NCI-H82 treated with DMSO at 0.1 percent for 48 hours (cell line): ENCODE data around the gene SSH2.

ENCODE experiments used
- DNase-seq: peaks from one replicate; lab custom pipeline; 2025; ENCODE audit not compliant: unreplicated experiment; lab: John Stamatoyannopoulos, UW

Gene SSH2

DNA sequence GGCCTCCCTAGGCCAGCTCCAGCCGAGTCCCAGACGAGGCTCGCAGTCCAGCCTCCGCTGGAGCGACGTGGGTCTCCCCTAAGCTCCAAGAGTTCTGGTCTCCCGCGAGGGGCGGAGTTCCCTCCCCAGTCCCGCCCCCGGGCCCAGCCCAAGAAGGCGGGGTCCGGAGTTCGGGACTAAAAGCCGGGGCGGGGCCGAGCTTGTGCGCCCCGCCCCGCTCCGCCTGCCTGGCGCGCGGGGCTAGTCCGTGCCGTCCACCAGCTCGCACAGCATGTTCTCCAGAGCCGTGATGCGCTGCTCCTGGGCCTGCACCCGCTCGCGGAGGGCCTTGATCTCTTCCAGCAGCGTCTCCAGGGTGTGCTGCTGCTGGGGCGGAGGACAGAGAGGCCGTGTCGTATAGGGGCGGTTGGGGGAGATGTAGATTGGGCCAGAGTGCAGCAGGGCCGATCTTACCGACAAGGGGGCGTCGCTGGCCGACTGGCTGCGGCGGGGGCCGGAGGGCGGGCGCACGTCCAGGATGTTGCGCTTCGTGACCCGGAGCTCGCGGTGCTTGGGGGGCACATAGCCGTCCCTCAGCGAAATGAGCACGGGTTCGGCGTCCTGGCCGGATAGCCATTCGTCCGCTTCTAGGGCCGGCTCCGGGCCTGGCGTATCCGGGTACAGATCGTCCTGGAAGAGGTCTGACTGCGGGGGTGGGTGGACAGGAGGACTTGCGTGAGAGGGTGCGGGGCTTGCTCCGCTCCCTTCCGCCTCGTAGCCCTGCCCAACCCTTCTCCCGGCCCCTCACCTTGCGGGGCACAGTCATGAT lies 314.3 kb downstream of the SSH2 start:
- peak; percentile 87 for DNase-seq

- DNase-seq = no peak
Observed at GRCh38 chr17:29615048-29615385, 315.0 kb downstream of the SSH2 start.

DNA sequence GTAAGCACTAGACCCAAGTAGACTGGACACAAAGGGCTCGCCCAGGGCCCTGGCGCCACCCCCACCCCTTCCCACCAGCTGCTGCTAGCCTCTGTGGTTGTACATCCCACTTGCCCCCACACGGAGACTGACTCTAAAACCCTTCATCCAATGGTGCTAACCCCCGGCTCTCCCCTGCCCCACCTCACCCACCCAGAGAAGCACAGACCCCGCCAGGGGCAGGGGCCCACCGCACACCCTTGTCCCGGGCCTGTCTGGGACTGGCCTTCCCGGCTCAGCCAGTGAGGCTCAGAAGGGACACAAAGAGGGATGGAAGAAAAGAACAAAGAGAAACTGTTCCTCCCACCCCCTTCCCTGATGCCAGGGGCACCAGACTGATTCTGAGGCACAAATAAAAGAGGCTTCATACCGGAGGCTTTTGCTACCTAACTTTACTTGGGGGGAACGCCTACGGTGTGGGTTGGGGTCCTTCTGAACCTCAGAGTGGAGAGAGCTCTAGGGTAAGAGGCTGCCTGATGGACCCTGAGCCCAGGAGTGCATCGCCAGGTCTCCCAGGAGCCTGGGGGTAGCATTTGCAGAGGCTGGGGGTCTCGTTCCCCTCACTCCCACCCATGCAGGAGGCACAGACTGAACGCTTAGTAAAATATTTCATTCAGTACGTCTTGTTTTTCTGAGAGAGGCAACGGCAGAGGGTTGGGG lies 315.5 kb downstream of the SSH2 start:
- DNase-seq = no peak

GRCh38 chr17:29613856-29614255 lies 316.2 kb downstream of the SSH2 start:
- no peak for DNase-seq

DNA sequence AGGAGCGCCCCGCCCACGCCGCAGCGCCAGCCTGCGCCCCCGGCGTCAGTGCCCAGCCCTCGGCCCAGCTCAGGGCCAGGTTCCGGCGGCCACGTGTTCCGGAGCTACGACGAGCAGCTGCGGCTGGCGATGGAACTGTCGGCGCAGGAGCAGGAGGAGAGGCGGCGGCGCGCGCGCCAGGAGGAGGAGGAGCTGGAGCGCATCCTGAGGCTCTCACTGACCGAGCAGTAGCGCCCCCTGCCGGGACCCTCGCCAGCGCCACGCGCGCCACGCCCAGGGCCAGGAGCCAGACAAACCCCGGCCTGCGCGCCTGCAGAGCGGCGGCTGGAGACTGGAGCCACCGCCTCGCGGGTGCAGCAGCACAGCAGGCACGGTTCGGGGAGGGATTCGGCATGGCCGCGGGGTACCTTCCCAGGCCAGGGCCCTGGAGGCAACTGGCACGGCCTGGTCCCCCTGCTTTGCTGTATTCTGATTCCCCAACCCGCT lies 316.6 kb downstream of the SSH2 start:
- DNase-seq = no peak

- DNase-seq = no peak
Observed at GRCh38 chr17:29612404-29613280, 317.4 kb downstream of the SSH2 start.

DNA sequence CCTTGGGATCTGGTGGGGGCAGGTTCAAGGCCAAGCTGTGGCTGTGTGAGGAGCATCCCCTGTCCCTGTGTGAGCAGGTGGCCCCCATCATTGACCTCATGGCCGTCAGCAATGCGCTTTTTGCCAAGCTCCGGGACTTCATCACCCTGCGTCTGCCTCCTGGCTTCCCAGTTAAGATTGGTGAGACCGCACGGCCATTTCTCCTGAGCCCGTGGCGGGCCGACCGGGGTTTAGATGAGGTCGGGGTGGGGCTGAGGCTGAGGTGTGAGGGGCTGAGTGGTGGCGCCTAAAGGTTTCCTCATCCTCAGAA lies 318.0 kb downstream of the SSH2 start:
- DNase-seq = no peak

GRCh38 chr17:29611351-29612093 lies 318.5 kb downstream of the SSH2 start:
- no peak for DNase-seq

GRCh38 chr17:29610395-29610794 lies 319.6 kb downstream of the SSH2 start:
- no peak for DNase-seq

DNA sequence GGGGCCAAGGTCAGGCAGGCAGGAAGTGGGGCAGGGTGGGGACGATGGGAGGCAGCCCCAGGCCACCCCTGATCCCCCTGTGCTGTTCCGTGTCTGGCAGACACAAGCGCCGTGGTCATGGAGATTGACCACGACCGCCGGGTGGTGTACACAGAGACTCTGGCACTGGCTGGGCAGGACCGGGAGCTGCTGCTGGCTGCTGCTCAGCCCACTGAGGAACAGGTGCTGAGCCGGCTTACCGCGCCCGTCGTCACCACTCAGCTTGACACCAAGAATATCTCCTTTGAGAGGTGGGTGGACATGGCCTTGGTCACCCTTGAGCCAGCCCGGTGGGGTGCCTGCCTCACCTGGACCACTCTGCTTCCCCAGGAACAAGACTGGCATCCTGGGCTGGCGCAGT lies 321.0 kb downstream of the SSH2 start:
- DNase-seq = no peak

DNA sequence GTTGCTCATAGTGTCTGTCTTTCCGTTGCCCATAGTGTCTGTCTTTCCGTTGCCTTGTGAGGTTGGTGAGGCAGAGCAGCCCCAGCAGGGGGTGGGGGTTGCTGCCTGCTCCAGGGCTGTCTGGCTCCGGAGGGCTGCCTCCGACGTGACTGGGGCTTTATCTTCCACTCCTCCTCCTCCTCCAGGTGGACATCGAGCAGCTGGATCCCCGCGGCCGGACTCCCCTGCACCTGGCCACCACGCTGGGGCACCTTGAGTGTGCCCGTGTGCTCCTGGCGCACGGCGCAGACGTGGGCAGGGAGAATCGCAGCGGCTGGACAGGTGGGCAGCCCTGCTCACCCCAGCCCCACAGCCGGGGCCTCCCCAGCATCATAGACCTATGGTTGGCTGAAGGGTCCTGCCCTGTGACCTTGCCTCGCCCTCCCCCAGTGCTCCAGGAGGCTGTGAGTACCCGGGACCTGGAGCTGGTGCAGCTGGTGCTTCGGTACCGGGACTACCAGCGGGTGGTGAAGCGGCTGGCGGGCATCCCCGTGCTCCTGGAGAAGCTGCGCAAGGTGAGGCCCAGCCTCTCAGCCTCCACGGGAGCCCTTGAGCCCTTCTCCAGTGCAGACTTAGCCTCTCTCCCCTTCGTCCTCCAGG lies 322.4 kb downstream of the SSH2 start:
- DNase-seq = no peak

DNA sequence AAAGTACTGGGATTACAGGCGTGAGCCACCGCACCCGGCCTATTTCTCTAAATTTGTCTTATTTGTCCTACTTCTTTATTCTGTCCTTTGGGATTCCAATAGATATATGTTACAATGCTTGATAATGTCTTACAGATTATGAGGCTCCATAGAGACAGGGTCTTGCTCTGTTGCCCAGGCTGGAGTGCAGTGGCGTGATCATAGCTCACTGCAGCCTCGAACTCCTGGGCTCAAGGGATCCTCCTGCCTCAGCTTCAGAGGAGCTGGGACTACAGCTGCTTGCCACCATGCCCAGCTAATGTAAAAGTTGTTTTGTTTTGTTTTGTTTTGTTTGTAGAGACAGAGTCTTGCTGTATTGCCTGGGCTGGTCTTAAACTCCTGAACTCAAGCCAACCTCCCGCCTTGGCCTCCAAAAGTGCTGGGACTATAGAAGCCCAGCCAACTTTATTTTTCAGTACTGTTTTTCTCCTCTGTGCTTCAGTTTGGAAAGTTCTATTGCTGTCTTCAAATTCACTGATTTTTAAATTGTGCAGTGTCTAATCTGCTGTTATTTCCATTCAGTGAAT lies 326.8 kb downstream of the SSH2 start:
- DNase-seq = no peak

DNA sequence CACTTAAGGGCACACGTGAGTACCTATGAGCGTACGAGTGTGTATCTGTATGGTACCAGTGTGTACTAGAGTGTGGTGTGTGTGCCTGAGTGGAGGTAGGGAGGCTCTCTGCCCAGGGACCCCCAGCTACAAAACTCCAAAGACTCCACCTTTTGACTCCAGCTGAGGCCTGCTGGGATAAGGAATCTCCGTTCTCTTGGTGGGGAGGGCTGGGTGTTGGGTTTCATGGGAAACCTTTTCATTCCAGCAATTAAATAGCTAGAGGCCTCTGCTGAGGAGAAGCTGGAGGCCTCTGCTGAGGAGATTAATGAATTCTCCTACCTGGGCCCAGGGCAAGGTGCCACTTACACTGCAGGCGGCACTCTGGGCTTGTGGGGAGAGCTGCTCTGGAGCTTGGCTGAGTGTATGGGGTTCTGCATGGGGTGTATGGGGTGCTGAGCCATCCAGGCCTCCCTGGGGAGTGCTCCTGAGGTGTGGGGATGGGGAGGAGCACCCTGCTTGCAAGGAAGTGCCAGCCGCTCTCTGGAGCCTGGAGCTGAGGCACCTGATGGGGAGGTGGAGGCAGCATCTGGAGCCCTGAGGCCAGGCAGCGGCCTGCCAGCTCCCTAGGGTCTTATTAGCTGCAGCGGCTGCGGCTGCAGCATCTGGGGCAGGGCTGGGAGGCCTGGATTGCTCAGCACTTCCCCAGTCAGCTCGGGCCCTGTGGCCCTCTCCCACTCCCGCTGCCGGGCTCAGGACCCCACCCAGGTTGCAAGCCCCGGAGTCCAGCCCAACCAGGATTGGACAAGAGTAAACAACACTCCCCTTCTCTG lies 332.5 kb downstream of the SSH2 start:
- DNase-seq = no peak

DNA sequence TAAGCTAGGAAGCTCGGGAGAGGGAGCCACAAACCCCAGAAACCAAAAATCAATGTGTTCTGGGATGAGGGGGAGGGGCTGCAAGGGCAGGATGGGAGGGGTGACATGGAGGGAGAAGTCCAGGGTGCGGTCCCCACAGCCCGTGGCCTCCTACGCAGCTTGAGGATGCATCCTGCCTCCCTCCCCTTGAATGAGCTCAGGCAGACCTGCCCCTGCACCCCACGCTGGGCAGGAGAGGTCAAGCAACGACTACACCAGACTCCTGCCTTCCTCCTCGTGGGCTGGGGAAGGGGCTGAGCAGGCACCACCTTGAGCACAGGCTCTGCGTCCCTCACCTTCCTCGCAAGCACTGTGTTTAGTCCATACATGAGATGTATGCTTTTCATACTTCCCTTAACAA lies 333.2 kb downstream of the SSH2 start:
- DNase-seq = no peak

GRCh38 chr17:29595943-29596774 lies 333.9 kb downstream of the SSH2 start:
- no peak for DNase-seq

- no peak for DNase-seq
Observed at GRCh38 chr17:29595107-29595942, 334.7 kb downstream of the SSH2 start.

DNA sequence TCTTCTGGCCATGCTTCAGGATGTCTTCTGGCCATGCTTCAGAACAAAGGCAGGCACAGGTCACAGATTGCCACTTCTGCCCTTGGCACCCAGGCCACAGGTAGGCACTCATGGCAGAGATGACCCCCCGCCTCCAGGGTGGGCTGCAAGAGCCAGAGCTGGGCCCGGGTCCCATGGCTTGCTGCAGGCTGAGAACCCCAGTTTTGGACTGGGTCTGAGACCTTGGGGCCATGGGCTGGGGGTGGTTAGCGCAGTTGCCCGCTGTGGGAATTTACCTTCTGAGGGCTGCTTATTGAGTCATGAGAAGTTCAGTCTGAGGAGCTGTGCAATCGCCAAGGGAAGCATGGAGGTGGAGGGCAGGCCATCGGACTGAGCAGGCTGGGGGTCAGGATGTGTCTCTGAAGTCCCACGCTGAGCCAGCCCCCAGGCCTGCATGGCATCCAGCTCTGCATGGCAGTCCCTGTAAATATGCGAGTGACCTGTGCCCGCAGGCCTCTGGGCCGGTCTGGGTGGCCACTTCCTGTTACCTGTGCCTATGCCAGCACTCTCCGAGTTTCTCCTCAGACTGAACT lies 335.4 kb downstream of the SSH2 start:
- no peak for DNase-seq
